SW480 (cell line): ENCODE measurements around the gene AASDHPPT.

ENCODE experiments used
- DNase-seq: peaks from one replicate; pipeline ENCODE4 v3.0.0-alpha.2; 2016; ENCODE audit warnings: low spot score

Gene AASDHPPT

DNA sequence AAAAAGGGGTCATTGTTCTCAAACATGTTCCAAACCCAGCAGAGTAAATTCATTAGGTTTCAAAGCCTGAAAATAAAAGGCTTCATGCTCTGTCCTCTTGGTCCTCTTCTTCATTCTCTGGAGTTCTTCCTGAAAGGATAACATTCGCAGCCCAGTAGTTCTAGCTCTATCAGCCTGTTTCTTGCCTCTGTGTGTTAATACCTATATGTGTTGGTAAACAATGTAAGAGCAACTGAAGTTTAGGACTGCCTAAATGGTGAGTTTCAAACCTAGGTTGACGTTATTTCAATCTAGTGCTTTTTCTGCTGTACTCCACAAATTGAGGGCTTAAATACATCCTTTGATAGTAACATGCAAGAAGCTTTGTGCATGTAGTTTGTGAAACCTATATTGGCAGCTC, 9.4 kb downstream of the AASDHPPT start:
- DNase-seq, result no peak

- DNase-seq, result peak; percentile 35
Measured at GRCh38 chr11:106087815-106088435, 10.5 kb downstream of the AASDHPPT start.

DNA sequence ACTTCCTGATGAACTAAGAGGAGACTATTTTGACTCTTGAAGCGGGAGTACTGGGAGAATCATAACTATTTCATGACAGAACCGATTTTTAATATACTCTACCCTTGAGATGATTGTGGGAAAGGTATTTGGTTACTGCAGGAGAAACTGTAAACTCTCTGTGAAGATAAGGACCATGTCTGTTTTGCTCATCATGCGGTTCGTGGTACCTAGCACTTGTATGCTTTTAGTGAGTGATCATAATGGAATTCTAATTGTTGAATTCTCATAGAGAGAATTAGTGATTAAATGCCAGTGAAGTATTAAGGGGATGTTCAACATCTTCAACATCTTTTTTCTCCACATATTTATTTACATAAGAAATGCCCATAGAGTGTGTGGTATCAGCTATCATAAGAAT, 11.4 kb downstream of the AASDHPPT start:
- no peak for DNase-seq

DNA sequence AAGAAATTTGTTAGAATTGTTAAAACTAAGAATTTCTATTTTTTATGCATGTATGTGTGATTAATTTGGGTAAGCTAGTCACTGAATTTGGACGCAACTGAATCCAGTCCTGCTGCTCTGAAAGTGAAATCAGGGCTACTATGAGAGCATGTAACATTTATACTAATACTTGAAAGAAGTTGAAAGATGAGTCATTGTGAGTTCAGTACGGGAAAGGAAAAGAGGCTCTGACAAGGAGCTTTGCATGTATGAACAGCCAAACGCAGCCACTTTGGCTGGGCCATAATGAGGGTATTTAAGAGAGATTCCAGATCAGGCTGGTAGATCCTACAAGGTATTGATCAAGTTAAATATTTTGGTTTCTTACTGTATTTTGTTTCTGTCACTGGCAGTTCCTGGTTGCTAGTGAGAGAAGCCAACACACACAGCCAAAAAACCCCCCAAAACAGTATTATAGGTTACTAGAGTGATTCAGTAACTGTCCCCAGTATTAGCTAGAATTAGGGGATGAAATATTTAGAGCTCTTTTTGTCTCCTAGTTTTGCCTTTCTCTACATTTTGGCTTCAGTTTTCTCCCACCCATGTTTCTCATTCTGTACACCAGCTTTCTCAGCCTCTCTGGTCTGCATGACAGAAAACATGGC, 14.1 kb downstream of the AASDHPPT start:
- DNase-seq, result no peak

- DNase-seq, result no peak
Measured at GRCh38 chr11:106092446-106092845, 15.0 kb downstream of the AASDHPPT start.

- DNase-seq, result no peak
Measured at GRCh38 chr11:106098893-106099553, 21.6 kb downstream of the AASDHPPT start.

- DNase-seq, result no peak
Measured at GRCh38 chr11:106101370-106101769, 23.9 kb downstream of the AASDHPPT start.

DNA sequence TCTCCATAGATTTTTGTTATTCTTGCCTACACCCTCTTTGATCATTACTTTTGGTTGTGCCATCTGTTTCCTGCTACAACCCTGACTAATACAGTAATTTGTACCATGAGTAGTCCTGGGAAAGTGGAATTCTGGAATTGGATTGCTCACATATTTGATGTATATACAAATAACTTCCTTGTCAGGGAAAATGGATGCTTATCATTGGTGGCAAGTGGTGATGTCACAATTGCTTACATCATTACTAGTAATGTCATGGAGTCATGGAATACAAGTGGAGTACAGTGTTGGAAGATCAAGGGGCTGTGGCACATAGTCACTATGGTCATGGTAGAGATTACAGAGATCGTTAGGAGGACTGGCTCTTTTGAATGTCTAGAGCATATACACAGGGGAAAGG, 24.4 kb downstream of the AASDHPPT start:
- no peak for DNase-seq

DNA sequence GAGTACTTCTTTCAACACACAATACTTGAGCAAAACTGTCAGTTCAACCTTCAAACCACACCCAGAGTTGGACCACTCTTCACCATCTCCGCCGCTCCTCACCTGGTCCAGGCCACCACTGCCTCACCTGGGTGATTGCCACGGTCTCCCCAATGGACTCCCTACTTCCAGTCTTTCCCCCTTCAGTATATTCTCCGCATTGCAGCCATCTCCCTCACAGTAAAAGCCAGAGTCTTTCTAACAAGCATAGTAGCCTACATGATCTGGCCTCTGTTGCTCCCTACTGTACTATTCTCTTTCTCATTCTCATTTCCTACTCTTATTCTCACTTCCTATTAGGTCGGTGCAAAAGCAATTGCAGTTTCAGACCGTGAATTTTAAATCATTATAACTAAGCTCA, 28.5 kb downstream of the AASDHPPT start:
- no peak for DNase-seq

DNA sequence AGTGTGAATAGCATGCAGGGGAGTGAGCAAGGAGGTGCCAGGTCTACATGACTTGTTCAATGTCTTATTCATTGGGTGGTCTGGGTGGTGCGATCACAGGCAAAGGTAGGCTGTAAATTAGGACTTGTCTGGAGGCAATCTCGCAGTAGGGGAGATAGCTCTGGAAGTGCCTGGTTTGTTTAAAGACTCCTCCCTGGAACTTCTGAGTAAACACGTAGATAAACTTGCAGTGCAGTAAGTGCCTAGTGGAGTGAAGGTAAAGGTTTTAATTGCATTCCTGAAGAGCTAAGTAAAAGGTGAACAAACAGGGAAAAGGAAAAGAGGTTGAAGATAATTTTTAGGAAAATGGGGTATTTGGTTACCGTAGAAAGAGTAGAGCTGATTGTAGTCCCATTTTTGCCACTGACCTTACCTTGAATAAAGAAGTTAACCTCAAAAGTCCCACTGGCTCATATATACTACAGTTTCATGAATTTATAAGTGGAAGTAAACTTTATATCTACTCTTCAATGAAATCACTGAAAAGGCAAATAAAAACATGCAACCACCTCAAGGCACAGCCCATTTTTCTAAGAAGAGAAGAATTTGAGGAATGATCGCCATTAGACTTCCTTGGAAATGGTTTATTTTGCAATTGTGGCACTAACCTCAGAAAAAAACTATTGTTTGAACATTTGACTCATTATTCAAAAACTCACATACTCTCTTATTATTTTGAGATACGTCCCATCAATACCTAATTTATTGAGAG, 44.3 kb downstream of the AASDHPPT start:
- DNase-seq, result no peak

- no peak for DNase-seq
Measured at GRCh38 chr11:106127604-106128003, 50.1 kb downstream of the AASDHPPT start.

DNA sequence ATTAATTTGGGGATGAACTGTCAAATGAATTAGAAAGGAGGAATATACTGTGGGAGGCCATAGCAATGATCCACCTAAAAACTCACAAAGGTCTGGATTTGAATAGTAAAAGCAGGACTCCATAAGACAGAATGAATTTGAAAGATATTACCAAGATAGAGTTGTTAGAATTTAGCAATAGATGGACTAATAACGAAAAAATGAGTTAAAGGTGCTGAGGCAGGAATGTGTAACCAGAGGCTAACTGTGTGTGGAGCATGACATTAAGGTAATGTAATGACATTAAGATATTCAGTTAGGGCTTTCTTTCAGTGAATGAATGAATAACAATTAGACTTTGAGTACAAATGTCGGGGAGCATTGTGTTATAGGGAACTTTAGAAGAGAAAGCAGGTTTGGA, 51.3 kb downstream of the AASDHPPT start:
- no peak for DNase-seq

GRCh38 chr11:106131998-106132397, 54.5 kb downstream of the AASDHPPT start:
- no peak for DNase-seq

DNA sequence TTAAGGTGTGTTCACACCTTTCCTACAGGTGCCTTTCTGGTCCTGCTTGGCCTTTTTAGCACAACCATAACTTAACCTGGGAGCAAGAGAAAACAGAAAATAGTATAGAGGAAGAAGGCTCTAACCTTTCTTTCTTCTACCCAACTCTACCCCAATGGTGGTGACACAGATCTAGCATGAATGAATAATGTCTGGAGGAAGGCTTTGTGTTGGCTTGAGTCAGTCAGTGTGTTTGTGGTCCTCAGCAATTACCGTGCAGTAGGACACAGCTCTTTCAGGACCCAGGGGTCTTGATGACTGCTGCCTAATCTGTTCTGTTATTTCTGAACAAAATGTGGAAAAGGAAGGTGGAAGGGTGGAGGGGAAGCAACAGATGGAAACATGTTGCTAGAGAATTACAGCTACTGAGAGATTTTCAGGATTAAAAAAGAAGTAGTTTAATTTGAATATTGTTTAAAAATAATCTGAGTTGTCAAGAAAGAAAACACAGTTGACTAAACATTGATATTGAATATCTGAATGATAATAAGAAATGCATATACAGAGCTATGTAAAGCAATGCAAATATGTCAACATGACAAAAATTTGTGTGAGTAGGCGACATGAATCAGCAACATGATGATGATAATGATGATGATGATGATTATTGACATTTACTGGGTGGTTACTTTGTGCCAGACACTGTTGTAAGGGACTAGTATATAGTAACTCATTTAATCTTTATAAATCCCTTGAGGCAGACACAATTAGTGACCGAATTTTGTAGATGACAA, 55.3 kb downstream of the AASDHPPT start:
- no peak for DNase-seq

GRCh38 chr11:106133529-106133928, 56.1 kb downstream of the AASDHPPT start:
- no peak for DNase-seq

GRCh38 chr11:106137061-106137460, 59.6 kb downstream of the AASDHPPT start:
- no peak for DNase-seq

DNA sequence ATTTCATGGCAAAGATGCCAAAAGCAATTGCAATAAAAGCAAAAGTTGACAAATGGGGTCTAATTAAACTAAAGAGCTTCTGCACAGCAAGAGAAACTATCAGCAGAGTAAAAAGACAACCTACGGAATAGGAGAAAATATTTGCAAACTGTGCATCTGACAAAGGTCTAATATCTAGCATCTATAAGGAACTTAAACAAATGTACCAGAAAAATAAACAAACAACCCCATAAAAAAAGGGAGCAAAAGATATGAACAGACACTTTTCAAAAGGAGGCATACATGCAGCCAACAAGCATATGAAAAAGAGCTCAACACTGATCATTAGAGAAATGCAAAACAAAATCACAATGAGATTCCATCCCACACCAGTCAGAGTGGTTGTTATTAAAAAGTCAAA, 60.3 kb downstream of the AASDHPPT start:
- DNase-seq, result no peak
